Activated CD4-positive, CD25-positive, alpha-beta regulatory T cell treated with anti-CD3 and anti-CD28 coated beads, Interleukin-2, amount 50 U/mL, for 72 hours (primary cell): ENCODE results near the gene ZDHHC11.
"Not testable (repeated sequence)": the region's sequence is repeated elsewhere in the genome, so short reads cannot be mapped to it uniquely, and the experiment has no call there.

Source experiments
- DNase-seq: peaks from one replicate; pipeline ENCODE4 v3.0.0; 2021

Gene ZDHHC11

GRCh38 chr5:773517-774264 lies 77.1 kb downstream of the ZDHHC11 start:
- DNase-seq = peak; percentile 19

GRCh38 chr5:772931-773330 lies 77.9 kb downstream of the ZDHHC11 start:
- peak; percentile 13 for DNase-seq

GRCh38 chr5:772547-772890 lies 78.3 kb downstream of the ZDHHC11 start:
- DNase-seq = peak; percentile 16

- peak; percentile 9 for DNase-seq
Observed at GRCh38 chr5:771841-772546, 78.8 kb downstream of the ZDHHC11 start.

- DNase-seq = peak; percentile 20
Observed at GRCh38 chr5:771087-771781, 79.6 kb downstream of the ZDHHC11 start.

GRCh38 chr5:770585-770984 lies 80.2 kb downstream of the ZDHHC11 start:
- peak; percentile 15 for DNase-seq

GRCh38 chr5:769485-770145 lies 81.2 kb downstream of the ZDHHC11 start:
- DNase-seq = peak; percentile 15

GRCh38 chr5:766666-767431 lies 83.9 kb downstream of the ZDHHC11 start:
- DNase-seq = peak; percentile 26

- DNase-seq = no peak
Observed at GRCh38 chr5:765948-766631, 84.7 kb downstream of the ZDHHC11 start.

GRCh38 chr5:763998-764781 lies 86.6 kb downstream of the ZDHHC11 start:
- DNase-seq = no peak

- no peak for DNase-seq
Observed at GRCh38 chr5:763397-763796, 87.4 kb downstream of the ZDHHC11 start.

GRCh38 chr5:762996-763395 lies 87.8 kb downstream of the ZDHHC11 start:
- DNase-seq = not testable (repeated sequence)

- peak; percentile 26 for DNase-seq
Observed at GRCh38 chr5:761854-762710, 88.7 kb downstream of the ZDHHC11 start.

- DNase-seq = no peak
Observed at GRCh38 chr5:761059-761771, 89.6 kb downstream of the ZDHHC11 start.

GRCh38 chr5:760363-761058 lies 90.3 kb downstream of the ZDHHC11 start:
- DNase-seq = no peak

GRCh38 chr5:759781-760362 lies 90.9 kb downstream of the ZDHHC11 start:
- DNase-seq = no peak

GRCh38 chr5:759111-759751 lies 91.6 kb downstream of the ZDHHC11 start:
- DNase-seq = no peak

GRCh38 chr5:758698-759053 lies 92.1 kb downstream of the ZDHHC11 start:
- no peak for DNase-seq
